ENCODE data around the gene HMCN2. TPM values are rescaled to one million over a fixed set of nuclear protein-coding genes. Genes with fewer than 3 reads are reported as not detected.

The HMCN2 gene
- polyA plus RNA-seq, 1 of the 3 experiments (the other 2 are of a cell fraction), result 0.15 TPM

- CTCF ChIA-PET, result interaction anchor here (1.1 kb wide), 1 partner anchor 12 kb away, joined by 4 read pairs; no protein-coding TSS in a partner anchor
- WGBS (ENCODE audit: low lambda C conversion rate), result 74% methylated on average over 7 of the region's 8 CpGs
- Histone ChIP-seq H3F3A (replicated peaks; ENCODE audit: insufficient read depth) (no peaks in the 10 kb centered on the region), H3K9ac (no peak overlapping the region), H3K4me3 (ENCODE audit: low read depth in 2 of 2, low read length in 1 of 2) (no peak overlapping the region), H4K20me1 (ENCODE audit: insufficient read depth) (no peaks in the 10 kb centered on the region), H3K36me3 (replicated peaks in 1 of 2; ENCODE audit: control insufficient read depth in 1 of 2, insufficient read depth in 2 of 2, low read length in 1 of 2) (no peaks in the 10 kb centered on the region), H3K27me3 (ENCODE audit: insufficient read depth) (no peaks in the 10 kb centered on the region), H3K9me3 (no peaks in the 10 kb centered on the region), H3K4me2 (no peak overlapping the region), H3K79me2 (ENCODE audit: insufficient read depth) (no peaks in the 10 kb centered on the region), H3K4me1 (ENCODE audit: control insufficient read depth in 1 of 2, insufficient read depth in 2 of 2, low read depth in 1 of 2, low read length in 1 of 2) (peaks cover 0 to 11% of the 10 kb centered on the region in 2 experiments; a peak in 1 of 4 replicates), H3K9me2 (no peaks in the 10 kb centered on the region), H2AFZ (ENCODE audit: low read depth) (no peak overlapping the region), H3K27ac (ENCODE audit: low read depth in 2 of 2, low read length in 1 of 2) (no peak overlapping the region)
- POLR2A ChIA-PET, result no interaction called here
- no peak for DNase-seq
- TF ChIP-seq GATA2 (CRISPR knock-in tag; IDR thresholded peaks at IDR 0.05) (no peak), NFIC (IDR thresholded peaks at IDR 0.05; ENCODE audit: borderline replicate concordance) (no peak), USF1 (IDR thresholded peaks at IDR 0.05; ENCODE audit: borderline replicate concordance, low read depth) (no peak), RFX5 (IDR thresholded peaks at IDR 0.05; ENCODE audit: low read length) (no peak), EP300 (IDR thresholded peaks at IDR 0.05; ENCODE audit: borderline replicate concordance in 1 of 2, low read depth in 1 of 2, low read length in 1 of 2) (no peak), FOSL2 (IDR thresholded peaks at IDR 0.05; ENCODE audit: borderline replicate concordance, low read depth) (no peak), TAF1 (IDR thresholded peaks at IDR 0.05; ENCODE audit: borderline replicate concordance, low read depth, low read length) (no peak), ZBTB33 (IDR thresholded peaks at IDR 0.05; ENCODE audit: borderline replicate concordance, low read depth) (no peak), SMC3 (IDR thresholded peaks at IDR 0.05; ENCODE audit: low read depth, low read length) (no peak), FOXJ3 (CRISPR knock-in tag; IDR thresholded peaks at IDR 0.05) (no peak), JUND (IDR thresholded peaks at IDR 0.05) (no peak), POLR2AphosphoS5 (IDR thresholded peaks at IDR 0.05; ENCODE audit: low read depth, low read length) (no peak), RAD21 (IDR thresholded peaks at IDR 0.05; ENCODE audit: low read length) (no peak), MAX (IDR thresholded peaks at IDR 0.05; ENCODE audit: low read depth) (no peak), SIN3A (IDR thresholded peaks at IDR 0.05; ENCODE audit: borderline replicate concordance, low read depth, low read length) (no peak), RXRA (IDR thresholded peaks at IDR 0.05; ENCODE audit: borderline replicate concordance, low read depth) (no peak), ELF1 (IDR thresholded peaks at IDR 0.05) (no peak)
These were observed 116.1 kb downstream of the HMCN2 start for GRCh38 chr9:130381660-130382059.

- CTCF ChIA-PET, result interaction anchor here (1.1 kb wide), 1 partner anchor 13 kb away, joined by 4 read pairs; no protein-coding TSS in a partner anchor
- H4K20me1 ChIP-seq (ENCODE audit: insufficient read depth), result no peaks in the 10 kb centered on the region
- no peaks in the 10 kb centered on the region for H3K36me3 ChIP-seq (replicated peaks in 1 of 2; ENCODE audit: control insufficient read depth in 1 of 2, insufficient read depth in 2 of 2, low read length in 1 of 2)
- H2AFZ ChIP-seq (ENCODE audit: low read depth), result no peak overlapping the region
- POLR2A ChIA-PET, result no interaction called here
- 82% methylated on average over 10 of the region's 18 CpGs for WGBS (ENCODE audit: low lambda C conversion rate)
- H3K27me3 ChIP-seq (ENCODE audit: insufficient read depth), result no peaks in the 10 kb centered on the region
- H3K4me1 ChIP-seq (ENCODE audit: control insufficient read depth in 1 of 2, insufficient read depth in 2 of 2, low read depth in 1 of 2, low read length in 1 of 2), result peaks cover 0 to 11% of the 10 kb centered on the region in 2 experiments; a peak in 1 of 4 replicates
- no peak overlapping the region for H3K4me2 ChIP-seq
- DNase-seq, result no peak
- H3F3A ChIP-seq (replicated peaks; ENCODE audit: insufficient read depth), result no peaks in the 10 kb centered on the region
- no peak overlapping the region for H3K4me3 ChIP-seq (ENCODE audit: low read depth in 2 of 2, low read length in 1 of 2)
- no peaks in the 10 kb centered on the region for H3K9me3 ChIP-seq
- TF ChIP-seq TAF1 (IDR thresholded peaks at IDR 0.05; ENCODE audit: borderline replicate concordance, low read depth, low read length) (no peak), RFX5 (IDR thresholded peaks at IDR 0.05; ENCODE audit: low read length) (no peak), MAX (IDR thresholded peaks at IDR 0.05; ENCODE audit: low read depth) (no peak), IRF3 (IDR thresholded peaks at IDR 0.05; ENCODE audit: low read depth, low read length) (no peak), ELF1 (IDR thresholded peaks at IDR 0.05) (no peak), SMC3 (IDR thresholded peaks at IDR 0.05; ENCODE audit: low read depth, low read length) (no peak), GABPA (IDR thresholded peaks at IDR 0.05; ENCODE audit: low read depth) (no peak), SIN3A (IDR thresholded peaks at IDR 0.05; ENCODE audit: borderline replicate concordance, low read depth, low read length) (no peak), TEAD4 (IDR thresholded peaks at IDR 0.05; ENCODE audit: borderline replicate concordance, insufficient read depth) (no peak), FOSL2 (IDR thresholded peaks at IDR 0.05; ENCODE audit: borderline replicate concordance, low read depth) (no peak), GATA2 (CRISPR knock-in tag; IDR thresholded peaks at IDR 0.05) (no peak), ZBTB33 (IDR thresholded peaks at IDR 0.05; ENCODE audit: borderline replicate concordance, low read depth) (no peak)
- H3K79me2 ChIP-seq (ENCODE audit: insufficient read depth), result no peaks in the 10 kb centered on the region
- no peak overlapping the region for H3K9ac ChIP-seq
- no peaks in the 10 kb centered on the region for H3K9me2 ChIP-seq
- no peak overlapping the region for H3K27ac ChIP-seq (ENCODE audit: low read depth in 2 of 2, low read length in 1 of 2)
These were observed 116.5 kb downstream of the HMCN2 start for GRCh38 chr9:130382096-130382495.
